ENCODE data around the gene ZNF768. TPM values are rescaled to one million over a fixed set of nuclear protein-coding genes. Genes with fewer than 3 reads are reported as not detected.

ZNF768 gene
- total RNA-seq, 1 donor from 2014 or later, result 45.6 TPM

GRCh38 chr16:30532285-30533145, 6.1 kb upstream of the ZNF768 start:
- H3K4me3 Mint-ChIP-seq (ENCODE audit: unreplicated experiment), result peak overlapping the region; percentile 85
- DNase-seq, result no peak
- TF ChIP-seq, protein P1, sequence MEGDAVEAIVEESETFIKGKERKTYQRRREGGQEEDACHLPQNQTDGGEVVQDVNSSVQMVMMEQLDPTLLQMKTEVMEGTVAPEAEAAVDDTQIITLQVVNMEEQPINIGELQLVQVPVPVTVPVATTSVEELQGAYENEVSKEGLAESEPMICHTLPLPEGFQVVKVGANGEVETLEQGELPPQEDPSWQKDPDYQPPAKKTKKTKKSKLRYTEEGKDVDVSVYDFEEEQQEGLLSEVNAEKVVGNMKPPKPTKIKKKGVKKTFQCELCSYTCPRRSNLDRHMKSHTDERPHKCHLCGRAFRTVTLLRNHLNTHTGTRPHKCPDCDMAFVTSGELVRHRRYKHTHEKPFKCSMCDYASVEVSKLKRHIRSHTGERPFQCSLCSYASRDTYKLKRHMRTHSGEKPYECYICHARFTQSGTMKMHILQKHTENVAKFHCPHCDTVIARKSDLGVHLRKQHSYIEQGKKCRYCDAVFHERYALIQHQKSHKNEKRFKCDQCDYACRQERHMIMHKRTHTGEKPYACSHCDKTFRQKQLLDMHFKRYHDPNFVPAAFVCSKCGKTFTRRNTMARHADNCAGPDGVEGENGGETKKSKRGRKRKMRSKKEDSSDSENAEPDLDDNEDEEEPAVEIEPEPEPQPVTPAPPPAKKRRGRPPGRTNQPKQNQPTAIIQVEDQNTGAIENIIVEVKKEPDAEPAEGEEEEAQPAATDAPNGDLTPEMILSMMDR (IDR thresholded peaks at IDR 0.05; ENCODE audit: partially characterized antibody, unreplicated experiment), result no peak

GRCh38 chr16:30530163-30531037, 4.0 kb upstream of the ZNF768 start:
- Mint-ChIP-seq H3K27me3 (ENCODE audit: unreplicated experiment) (peaks cover 3% of the 10 kb centered on the region), H3K4me3 (ENCODE audit: unreplicated experiment) (no peak overlapping the region), H3K36me3 (ENCODE audit: unreplicated experiment) (no peaks in the 10 kb centered on the region), H3K9me3 (ENCODE audit: unreplicated experiment) (peaks cover 19% of the 10 kb centered on the region), H3K27ac (ENCODE audit: unreplicated experiment) (no peak overlapping the region), H3K4me1 (ENCODE audit: low read depth, unreplicated experiment) (peaks cover 17% of the 10 kb centered on the region)
- TF ChIP-seq, protein P1 (IDR thresholded peaks at IDR 0.05; ENCODE audit: partially characterized antibody, unreplicated experiment), result no peak
- DNase-seq, result no peak

More at GRCh38 chr16:30532285-30533145, 6.1 kb upstream of the ZNF768 start:
- peaks cover 13% of the 10 kb centered on the region for H3K4me1 Mint-ChIP-seq (ENCODE audit: low read depth, unreplicated experiment)
- peaks cover 4% of the 10 kb centered on the region for H3K27me3 Mint-ChIP-seq (ENCODE audit: unreplicated experiment)
- H3K36me3 Mint-ChIP-seq (ENCODE audit: unreplicated experiment), result no peaks in the 10 kb centered on the region
- peaks cover 17% of the 10 kb centered on the region for H3K9me3 Mint-ChIP-seq (ENCODE audit: unreplicated experiment)
- H3K27ac Mint-ChIP-seq (ENCODE audit: unreplicated experiment), result peak overlapping the region; percentile 87

- Mint-ChIP-seq H3K9me3 (ENCODE audit: unreplicated experiment) (peaks cover 13% of the 10 kb centered on the region), H3K4me1 (ENCODE audit: low read depth, unreplicated experiment) (peaks cover 14% of the 10 kb centered on the region), H3K27ac (ENCODE audit: unreplicated experiment) (peak overlapping the region; percentile 38), H3K36me3 (ENCODE audit: unreplicated experiment) (no peaks in the 10 kb centered on the region), H3K27me3 (ENCODE audit: unreplicated experiment) (peaks cover 5% of the 10 kb centered on the region), H3K4me3 (ENCODE audit: unreplicated experiment) (peak overlapping the region; percentile 59)
- TF ChIP-seq, protein P1 (IDR thresholded peaks at IDR 0.05; ENCODE audit: partially characterized antibody, unreplicated experiment), result no peak
- DNase-seq, result no peak
Measured at GRCh38 chr16:30528799-30529457, 2.6 kb upstream of the ZNF768 start.

- Mint-ChIP-seq H3K4me3 (ENCODE audit: unreplicated experiment) (peak overlapping the region; percentile 83), H3K27me3 (ENCODE audit: unreplicated experiment) (peaks cover 5% of the 10 kb centered on the region), H3K36me3 (ENCODE audit: unreplicated experiment) (no peaks in the 10 kb centered on the region), H3K9me3 (ENCODE audit: unreplicated experiment) (peaks cover 9% of the 10 kb centered on the region), H3K27ac (ENCODE audit: unreplicated experiment) (peak overlapping the region; percentile 86), H3K4me1 (ENCODE audit: low read depth, unreplicated experiment) (peaks cover 10% of the 10 kb centered on the region)
- TF ChIP-seq, protein P1 (IDR thresholded peaks at IDR 0.05; ENCODE audit: partially characterized antibody, unreplicated experiment), result no peak
- no peak for DNase-seq
Measured at GRCh38 chr16:30527635-30528178, 1.3 kb upstream of the ZNF768 start.
